Brain pericyte (primary cell): Measurements from ENCODE around the gene ELMOD3.
"Not testable (repeated sequence)": the region's sequence is repeated elsewhere in the genome, so short reads cannot be mapped to it uniquely, and the experiment has no call there.

Experiments
- DNase-seq: peaks from one replicate; pipeline ENCODE4 v3.0.0-alpha.2; 2012; ENCODE audit warnings: low read depth, low spot score

The ELMOD3 gene

DNA sequence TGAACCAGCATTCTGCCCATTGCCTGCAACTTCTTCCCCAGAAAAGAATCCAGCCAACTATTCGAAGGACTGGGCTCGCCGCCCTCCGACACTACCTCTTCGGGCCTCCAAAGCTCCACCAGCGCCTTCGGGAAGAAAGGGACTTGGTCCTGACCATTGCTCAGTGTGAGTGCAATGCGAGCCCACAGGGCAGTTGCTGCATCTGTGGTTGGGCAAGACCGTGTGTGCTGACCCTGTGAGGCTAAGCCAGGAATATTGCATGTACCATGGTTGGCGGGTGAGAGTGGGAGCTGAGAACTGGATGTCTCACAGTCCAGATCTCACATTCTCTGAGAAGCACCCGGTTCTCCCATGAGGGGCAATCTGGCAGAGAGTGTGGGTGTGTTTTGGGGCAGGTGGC lies 16.5 kb downstream of the ELMOD3 start:
- no peak for DNase-seq

DNA sequence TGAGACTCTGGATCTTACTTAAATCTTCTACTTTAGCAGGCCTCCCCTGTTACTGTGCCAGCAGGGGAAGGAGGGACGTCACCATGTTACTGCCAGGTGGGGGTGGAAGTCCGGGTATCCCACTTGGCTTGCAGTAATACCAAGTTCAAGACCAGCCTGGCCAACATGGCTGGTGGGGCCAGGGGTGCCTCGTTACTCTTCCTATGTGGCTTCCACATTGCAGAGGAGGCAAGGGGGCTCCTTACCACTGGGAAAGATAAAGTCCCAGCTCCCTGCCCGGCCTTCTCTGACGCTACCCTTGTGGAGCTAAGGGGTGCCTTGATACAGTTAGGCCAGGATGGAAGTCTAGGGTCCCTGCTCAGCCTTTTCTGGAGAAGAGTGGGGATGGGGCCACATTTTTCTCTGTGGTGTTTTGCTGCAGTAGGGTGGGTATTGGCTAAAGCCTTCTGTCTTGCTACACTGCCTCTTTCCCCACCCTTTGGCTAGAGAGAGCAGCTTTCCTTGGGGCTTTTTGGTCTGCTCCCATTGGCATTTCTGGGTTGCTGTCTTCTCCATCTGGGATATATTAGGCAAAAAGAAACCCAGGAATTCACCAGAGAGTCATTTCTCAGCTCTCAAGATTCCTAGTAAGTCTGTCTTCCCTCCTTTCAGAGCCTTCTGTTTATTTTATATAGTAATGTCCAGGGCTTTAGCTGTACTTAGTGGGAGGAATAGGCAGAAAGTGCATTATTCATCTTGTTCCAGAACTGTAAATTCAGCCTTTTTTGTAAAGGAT lies 21.9 kb downstream of the ELMOD3 start:
- DNase-seq = no peak

DNA sequence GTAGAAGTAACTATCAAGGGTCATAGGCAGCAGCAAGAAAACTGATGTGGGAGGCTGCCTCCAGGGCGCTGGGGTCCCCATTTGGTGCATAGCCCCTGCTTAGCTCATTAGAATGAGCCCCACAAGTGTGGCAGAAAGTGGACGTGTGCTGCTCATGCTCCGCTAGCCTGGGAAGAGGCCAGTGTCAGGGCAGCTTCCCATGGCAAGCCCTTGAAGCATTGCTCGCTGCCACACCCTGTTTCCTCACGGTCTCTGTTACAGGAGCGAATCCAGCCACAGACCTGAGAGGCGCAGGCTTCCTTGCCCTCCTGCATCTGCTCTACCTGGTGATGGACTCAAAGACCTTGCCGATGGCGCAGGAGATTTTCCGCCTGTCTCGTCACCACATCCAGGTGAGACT lies 22.5 kb downstream of the ELMOD3 start:
- DNase-seq = no peak

DNA sequence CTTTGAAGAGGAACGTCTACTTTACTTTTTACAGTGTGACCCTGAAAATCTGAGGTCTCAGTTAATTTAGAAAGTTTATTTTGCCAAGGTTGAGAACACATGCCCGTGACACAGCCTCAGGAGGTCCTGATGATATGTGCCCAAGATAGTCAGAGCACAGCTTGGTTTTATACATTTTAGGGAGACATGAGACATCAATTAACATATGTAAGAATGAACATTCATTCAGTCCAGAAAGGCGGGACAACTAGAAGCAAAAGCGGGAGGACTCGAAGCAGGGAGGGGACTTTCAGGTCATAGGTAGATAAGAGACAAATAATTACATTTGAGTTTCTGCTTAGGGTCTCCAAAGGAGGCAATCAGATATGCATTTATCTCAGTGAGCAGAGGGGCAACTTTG lies 23.7 kb downstream of the ELMOD3 start:
- no peak for DNase-seq

DNA sequence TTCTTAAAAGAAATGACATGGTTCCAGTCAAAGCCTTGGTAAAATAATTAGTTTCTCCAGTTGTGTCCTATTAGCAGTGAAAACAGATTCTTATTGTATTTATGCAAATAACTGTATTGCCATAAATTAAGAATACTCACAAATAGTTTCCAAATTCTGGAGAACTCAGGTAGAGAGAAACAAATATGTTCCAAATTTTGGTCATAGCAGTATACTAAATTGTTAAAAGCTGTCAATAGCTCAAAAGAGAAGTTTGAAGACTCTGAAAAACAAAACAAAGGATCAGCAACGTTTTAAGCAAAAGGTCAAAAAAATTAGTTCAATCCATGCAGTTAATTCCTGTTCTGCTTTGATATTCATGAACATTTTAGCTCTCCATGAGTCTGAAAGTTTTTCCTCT lies 25.5 kb downstream of the ELMOD3 start:
- DNase-seq = no peak

DNA sequence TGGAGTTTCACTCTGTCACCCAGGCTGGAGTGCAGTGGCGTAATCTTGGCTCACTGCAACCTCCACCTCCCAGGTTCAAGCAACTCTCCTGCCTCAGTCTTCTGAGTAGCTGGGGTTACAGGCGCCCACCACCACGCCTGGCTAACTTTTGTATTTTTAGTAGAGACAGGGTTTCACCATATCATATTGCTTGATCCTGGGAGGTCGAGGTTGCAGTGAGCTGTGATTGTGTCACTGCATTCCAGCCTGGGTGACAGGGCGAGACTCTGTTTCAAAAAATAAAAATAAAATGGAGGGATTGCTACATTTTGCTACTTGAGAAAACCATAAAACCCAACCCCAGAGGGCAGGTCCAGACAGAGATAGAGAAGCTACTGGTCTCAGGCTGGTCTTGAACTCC lies 28.6 kb downstream of the ELMOD3 start:
- not testable (repeated sequence) for DNase-seq

DNA sequence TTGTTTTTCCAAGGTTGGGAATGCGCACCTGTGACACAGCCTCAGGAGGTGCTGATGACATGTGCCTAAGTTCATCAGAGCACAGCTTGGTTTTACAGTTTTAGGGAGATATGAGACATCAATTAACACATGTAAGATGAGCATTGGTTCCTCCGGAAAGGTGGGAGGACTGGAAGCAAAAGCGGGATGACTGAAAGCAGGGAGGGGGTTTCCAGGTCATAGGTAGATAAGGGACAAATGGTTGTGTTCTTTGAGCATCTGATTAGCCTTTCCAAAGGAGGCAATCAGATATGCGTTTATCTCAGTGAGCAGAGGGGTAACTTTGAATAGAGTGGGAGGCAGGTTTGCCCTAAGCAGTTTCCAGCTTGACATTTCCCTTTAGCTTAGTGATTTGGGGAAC lies 29.3 kb downstream of the ELMOD3 start:
- DNase-seq = no peak

DNA sequence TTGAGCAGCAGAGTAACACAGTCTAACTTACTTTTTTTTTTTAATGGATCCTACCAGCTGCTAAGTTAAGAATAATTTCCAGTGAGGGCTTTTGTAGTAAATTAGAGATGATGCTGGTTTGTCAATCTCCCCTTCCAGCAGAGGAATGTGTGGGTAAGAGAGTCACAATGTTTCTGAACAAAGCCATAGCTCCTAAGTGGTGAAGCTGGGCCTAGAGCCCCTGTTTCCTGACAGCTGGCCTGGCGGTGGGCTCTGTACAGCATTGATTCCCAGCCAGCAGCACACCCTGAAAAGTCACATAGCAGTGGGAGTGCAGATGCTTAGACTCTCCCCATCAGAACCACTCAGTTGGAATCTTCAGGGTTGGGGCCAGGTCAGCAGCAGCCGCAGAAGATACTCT lies 31.2 kb downstream of the ELMOD3 start:
- no peak for DNase-seq

DNA sequence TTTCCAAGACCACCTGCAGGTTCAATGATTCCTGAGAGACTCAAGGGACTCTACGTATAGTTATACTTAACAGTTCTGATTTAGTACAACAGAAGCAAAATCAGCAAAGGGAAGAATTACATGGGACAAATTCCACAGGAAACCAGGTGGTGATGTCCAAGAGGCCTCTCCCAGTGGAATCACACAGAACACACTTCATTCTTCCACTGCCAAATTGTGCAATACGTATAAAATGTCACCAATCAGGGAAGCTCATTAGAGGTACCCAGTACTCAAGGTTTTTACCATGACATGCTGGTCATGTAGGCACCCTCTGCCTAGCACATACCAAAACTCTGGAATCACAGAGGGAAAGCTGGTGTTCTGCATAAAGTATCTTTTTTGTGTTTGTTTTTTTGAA lies 33.2 kb downstream of the ELMOD3 start:
- no peak for DNase-seq

DNA sequence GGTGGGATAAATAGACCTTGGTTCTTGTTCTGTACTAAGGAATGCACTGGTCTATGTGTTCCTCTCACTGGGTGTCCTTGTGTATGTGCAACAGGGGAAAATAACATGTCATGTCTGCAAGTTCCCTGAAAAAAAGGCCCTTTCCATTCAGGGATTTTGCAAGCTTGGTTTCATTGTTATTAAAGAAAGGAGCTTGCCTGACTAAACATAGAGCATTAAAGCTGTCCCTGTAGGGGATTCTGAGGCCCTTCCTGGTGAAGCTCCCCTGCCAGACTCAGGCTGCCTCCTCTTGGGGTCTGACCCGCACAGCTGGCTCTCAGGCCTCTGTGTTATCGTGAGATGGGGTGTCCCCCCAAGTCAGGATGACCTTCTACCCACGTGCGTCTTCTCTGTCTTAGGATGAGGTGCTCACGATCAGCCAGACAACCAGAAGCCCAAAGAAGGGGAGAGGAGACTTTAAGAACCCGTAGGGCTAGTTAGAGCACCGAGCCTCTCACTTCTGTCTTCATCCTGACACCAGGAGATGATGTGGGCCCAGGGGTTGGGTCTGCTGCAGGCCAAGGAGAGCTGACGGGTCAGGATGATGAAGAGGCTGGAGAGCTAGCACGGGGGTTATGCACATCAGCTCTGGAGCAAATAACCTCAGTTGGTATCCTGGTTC lies 34.4 kb downstream of the ELMOD3 start:
- no peak for DNase-seq

DNA sequence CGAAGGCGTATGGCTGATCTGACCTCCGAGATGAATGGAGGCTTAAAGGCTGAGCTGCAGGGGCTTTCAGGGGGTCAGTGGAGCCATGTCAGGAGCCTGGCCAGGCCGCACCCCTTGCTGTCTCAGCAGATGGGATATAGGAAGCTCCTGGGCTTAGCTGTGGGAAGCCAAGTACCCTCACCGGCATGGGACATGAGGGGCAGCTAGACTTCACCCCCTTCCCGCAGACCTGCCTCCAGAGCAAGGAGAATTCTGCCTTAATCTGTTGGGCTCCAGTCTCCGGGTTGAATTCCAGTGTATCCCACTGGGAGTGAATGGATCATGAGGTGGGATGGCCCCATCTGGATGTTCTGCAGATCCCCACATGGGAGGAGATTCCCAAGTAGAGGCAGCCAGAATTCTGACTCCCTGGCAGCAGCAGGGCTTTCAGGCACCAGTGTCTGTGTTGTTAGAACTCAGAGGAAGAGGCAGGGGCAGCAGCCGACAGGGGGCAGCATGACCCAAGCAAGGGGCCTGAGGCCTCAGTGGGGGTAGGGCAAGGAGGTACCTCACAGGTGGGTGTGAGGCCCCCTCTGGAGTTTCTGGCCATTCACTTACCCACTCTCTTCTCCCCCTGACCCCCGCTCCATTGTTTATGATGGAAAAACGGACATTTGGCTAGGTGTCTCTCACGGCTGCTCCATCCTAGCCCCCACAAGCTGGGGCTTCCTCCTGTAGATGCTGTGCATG lies 36.5 kb downstream of the ELMOD3 start:
- no peak for DNase-seq

DNA sequence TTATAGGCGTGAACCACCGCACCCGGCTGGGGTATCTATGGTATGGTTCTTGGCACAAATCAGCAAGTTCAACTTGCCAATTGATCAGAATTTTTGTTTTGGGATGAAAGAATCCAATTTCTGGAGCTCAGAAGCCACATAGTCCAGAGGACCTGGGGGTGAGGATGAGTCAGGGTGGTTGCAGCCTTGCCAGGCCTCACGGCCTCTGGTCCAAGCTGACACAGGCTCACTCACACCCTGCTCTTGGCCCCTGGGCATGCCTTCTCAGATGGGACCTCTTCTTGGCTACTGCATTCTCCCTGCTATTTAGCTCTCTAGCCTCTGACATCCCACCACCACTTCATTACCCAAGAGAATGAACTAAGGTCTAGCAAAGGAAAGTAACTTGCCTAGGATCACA lies 39.3 kb downstream of the ELMOD3 start:
- DNase-seq = no peak

DNA sequence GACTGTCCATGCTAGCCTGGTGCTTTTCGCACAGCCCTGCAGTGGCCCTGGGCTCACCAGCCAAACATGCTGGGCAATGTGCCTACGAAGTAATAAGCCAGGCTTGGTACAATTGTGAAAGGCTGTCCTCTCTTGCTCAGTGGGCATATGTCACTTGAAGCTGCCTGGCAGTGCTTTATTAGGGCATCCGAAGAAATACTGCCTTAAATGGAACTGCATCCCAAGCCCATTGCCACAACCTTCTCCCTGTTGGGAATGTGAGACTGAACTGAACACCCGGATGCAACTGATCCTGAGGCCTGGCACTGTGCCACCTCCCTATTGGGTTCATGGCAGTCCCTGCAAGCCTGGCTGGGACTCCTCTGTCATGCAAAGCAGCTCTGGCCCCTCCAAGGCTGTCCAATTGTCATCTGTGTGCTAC lies 39.7 kb downstream of the ELMOD3 start:
- no peak for DNase-seq

DNA sequence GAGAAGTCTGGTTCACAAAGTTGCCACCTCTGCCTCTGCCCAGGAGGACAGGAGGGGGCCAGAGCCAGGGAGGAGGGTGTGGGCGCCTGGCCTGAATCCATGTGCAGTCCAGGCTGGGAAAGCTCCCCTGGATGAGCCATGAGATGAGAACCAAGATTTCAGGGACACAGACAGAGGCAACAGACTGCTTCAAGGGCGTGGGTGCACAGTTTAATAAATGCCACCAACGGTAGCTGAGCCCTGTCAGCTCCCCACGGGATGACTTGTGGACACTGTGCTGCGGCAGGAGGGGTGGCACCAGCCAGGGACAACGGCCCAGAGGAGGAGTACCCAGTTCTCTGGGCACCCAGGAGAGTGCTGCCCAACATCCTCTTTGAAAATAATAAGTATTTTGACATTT lies 40.4 kb downstream of the ELMOD3 start:
- no peak for DNase-seq

DNA sequence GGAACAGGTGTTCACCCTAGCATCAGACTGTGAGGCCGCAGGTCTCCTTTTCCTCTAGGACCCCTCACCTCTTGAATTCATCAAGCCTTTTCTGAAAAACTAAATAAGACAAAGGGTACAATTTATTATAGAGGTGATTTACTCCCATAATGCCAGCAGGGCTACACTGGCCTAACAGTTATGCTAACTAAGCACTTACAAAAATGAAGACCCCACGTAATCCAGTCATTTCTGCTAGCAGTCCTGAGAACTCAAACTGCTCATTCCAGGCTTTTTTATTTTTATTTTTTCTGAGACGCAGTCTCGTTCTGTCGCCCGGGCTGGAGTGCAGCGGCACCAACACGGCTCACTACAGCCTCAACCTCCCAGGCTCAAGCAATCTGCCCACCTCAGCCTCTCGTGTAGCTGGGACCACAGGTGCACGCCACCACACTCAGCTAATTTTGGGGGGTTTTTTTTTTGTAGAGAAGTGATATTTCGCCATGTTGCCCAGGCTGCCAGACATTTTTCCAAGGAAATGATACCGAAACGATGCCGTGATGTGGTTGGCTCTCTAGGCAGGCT lies 41.4 kb downstream of the ELMOD3 start:
- no peak for DNase-seq

DNA sequence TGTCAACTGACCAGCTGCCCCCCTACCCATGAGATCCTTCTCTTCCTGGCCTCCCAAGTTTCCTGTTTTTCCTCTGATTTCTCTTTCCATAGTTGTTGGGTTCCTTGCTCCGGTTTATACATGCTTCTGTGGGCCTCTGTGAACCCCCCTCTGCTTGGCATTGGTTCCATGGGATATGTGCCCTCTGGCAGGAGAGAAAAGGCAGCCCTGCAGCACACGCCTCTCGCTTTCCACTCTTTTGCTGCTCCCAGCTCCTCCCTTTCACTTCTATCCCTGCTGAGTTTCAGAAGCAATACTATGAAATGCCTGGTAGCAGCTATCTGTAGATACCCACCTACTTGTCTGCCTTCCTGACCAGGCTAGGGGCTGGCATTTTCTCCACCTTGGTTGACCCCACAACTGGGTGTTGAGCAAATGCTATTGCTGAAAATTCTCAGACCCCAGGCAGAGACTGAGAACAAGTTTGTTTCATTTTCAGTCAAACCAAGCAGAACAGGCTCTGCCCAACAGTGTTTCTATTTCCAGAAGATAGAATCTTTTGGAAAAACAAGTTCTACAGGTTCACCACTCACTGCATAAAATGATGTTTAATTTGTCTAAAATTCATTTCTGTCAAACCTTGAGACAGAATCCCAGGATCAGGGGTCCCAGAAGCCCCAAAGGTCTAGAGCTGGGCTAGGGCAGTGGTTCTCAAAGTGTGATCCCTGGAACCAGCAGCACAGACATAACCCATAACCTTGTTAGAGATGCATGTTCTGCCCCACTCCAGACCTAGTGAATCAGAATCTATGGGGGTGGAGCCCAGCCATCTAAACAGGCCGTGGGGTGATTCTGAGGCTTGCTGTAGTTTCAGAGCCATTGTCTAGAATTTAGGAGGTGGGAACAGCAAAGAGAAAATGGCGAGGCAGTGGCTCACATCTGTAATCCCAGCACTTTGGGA lies 42.2 kb downstream of the ELMOD3 start:
- no peak for DNase-seq

DNA sequence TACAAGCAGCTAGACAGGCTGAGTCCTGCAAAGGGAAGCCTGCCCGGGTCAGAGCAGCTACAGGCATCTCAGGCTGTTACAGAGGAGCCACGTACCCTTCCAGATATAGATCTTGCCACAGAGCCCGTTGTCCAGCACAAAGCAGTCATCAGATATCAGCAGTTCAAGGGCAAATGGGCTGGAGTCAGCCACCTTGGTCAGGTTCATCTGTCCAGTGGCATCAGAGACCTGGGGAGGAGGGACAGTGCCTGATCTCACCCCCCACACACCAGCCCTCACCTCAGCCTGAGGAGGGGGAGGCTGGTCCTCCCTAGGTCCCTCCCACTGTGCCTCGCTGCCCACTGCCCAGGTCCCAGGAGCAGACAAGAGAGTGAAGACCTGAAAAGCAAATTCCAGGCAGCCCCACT lies 43.4 kb downstream of the ELMOD3 start:
- DNase-seq = no peak

DNA sequence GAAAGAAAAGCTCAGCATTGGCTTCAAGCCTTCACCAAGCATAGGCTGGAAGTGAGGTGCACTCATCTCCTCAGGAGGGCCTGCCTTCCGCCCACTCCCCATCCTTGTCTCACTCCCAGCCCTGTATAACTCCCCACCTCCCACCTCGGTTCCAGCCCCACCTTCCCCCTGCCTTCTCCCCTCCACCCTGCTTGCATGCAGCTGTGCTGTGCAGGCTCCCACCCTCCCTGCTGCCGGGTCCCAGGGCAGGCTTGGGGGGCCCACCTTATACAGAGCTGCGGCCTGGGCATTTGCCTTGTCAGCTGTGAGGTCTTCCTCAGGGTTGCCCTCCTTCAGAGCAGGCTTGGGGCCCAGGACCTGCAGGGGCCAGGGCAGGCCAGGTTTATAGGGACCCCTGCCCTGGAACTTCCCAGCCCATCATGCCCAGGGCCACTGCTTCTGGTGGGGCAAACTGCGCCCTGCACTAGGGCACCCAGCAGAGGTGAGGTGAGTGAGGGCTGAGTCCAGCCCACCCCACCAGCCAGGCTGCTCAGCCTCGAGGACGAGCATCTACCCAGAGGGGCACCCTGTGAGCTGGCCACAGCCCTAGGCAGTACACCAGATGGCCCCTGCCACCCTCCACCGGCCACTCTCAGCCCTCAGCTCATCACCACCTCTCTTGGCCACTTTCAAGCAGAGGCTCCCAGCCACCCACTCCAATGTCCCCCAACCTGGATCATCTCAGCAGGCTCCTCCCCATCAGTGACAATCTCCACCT lies 44.0 kb downstream of the ELMOD3 start:
- DNase-seq = no peak

DNA sequence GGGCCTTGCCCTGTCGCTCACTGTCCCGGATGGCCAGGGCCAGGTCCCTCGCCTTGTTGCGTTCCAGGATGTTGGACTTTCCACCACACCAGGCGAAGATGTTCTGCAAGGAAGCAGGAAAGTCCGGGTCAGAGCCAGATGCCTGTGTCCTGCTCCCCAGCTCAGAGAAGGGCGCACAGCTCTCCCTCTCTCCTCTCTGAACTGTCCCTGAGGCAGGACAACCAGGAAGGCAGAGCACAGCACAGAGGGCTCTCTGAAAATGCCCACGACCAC lies 44.5 kb downstream of the ELMOD3 start:
- no peak for DNase-seq

DNA sequence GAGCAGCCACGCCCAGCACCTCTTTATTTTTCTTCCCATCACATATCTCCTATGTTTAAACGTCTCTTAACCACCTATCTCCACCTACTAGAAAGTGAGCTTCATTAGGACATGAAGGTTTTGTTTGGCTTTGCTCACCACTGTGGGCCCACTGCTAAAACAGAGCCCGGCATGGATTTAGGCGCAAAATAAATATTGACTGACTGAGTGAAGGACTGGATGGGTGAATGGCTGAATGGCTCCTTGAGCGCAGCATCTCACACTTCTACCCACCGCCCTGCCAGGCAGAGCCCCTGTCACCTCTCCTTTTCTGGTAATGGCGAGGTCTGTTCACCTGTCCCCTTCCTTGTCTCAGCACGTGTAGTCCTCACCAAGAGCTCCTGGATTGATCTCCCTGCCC lies 45.5 kb downstream of the ELMOD3 start:
- no peak for DNase-seq
